ENCODE data around the gene TRAF3IP3. TPM values are rescaled to one million over a fixed set of nuclear protein-coding genes. Genes with fewer than 3 reads are reported as not detected.

The TRAF3IP3 gene
- total RNA-seq, 1 experiment from 2014 or later: not detected

- intact Hi-C loops (cut with micrococcal nuclease; ENCODE audit: unreplicated experiment): no loop called here
- TF ChIP-seq CTCF (IDR thresholded peaks at IDR 0.05; ENCODE audit: insufficient read depth in 1 of 2, low read depth in 1 of 2, low read length in 1 of 2, severe bottlenecking in 1 of 2, unreplicated experiment in 1 of 2): no peak
- H3K4me1 ChIP-seq: no peaks in the 10 kb centered on the region
- H3K4me1 Mint-ChIP-seq (ENCODE audit: low read depth, unreplicated experiment): no peaks in the 10 kb centered on the region
- no peak overlapping the region for H3K4me3 ChIP-seq (ENCODE audit: low read depth, low read length)
- no peak for DNase-seq
- H3K36me3 ChIP-seq (ENCODE audit: control insufficient read depth, insufficient read depth, low read length): no peaks in the 10 kb centered on the region
- BruUV-seq (replicated peaks): no TSS peak
- no peaks in the 10 kb centered on the region for H3K9me3 Mint-ChIP-seq (ENCODE audit: unreplicated experiment)
- no peaks in the 10 kb centered on the region for H3K36me3 Mint-ChIP-seq (ENCODE audit: insufficient read depth, unreplicated experiment)
- no peaks in the 10 kb centered on the region for H3K9me3 ChIP-seq
- ChIA-PET CTCF (no interaction called here), POLR2A (no interaction called here)
- no peaks in the 10 kb centered on the region for H3K27me3 ChIP-seq (replicated peaks; ENCODE audit: control insufficient read depth, insufficient read depth, low read length)
- no peak overlapping the region for H3K4me3 Mint-ChIP-seq (ENCODE audit: unreplicated experiment)
- no peak overlapping the region for H3K27ac Mint-ChIP-seq (ENCODE audit: unreplicated experiment)
- H3K27me3 Mint-ChIP-seq (ENCODE audit: insufficient read depth, unreplicated experiment): peaks cover 15% of the 10 kb centered on the region
Observed at GRCh38 chr1:209714338-209714737, 41.5 kb upstream of the TRAF3IP3 start.

- H3K4me3 ChIP-seq (ENCODE audit: low read depth, low read length): no peak overlapping the region
- no peaks in the 10 kb centered on the region for H3K36me3 ChIP-seq (ENCODE audit: control insufficient read depth, insufficient read depth, low read length)
- intact Hi-C loops (cut with micrococcal nuclease; ENCODE audit: unreplicated experiment): no loop called here
- no TSS peak for BruUV-seq (replicated peaks)
- ChIA-PET POLR2A (no interaction called here), CTCF (no interaction called here)
- H3K27me3 ChIP-seq (replicated peaks; ENCODE audit: control insufficient read depth, insufficient read depth, low read length): no peaks in the 10 kb centered on the region
- Mint-ChIP-seq H3K27ac (ENCODE audit: unreplicated experiment) (no peak overlapping the region), H3K9me3 (ENCODE audit: unreplicated experiment) (no peaks in the 10 kb centered on the region), H3K36me3 (ENCODE audit: insufficient read depth, unreplicated experiment) (no peaks in the 10 kb centered on the region), H3K4me1 (ENCODE audit: low read depth, unreplicated experiment) (no peaks in the 10 kb centered on the region), H3K4me3 (ENCODE audit: unreplicated experiment) (no peak overlapping the region), H3K27me3 (ENCODE audit: insufficient read depth, unreplicated experiment) (peaks cover 17% of the 10 kb centered on the region)
- TF ChIP-seq CTCF (IDR thresholded peaks at IDR 0.05; ENCODE audit: insufficient read depth in 1 of 2, low read depth in 1 of 2, low read length in 1 of 2, severe bottlenecking in 1 of 2, unreplicated experiment in 1 of 2): no peak
- H3K4me1 ChIP-seq: no peaks in the 10 kb centered on the region
- H3K9me3 ChIP-seq: no peaks in the 10 kb centered on the region
- DNase-seq: no peak
Observed at GRCh38 chr1:209715314-209715713, 40.5 kb upstream of the TRAF3IP3 start.

GRCh38 chr1:209717818-209718217 lies 38.0 kb upstream of the TRAF3IP3 start:
- ChIA-PET CTCF (no interaction called here), POLR2A (no interaction called here)
- H3K9me3 ChIP-seq: no peaks in the 10 kb centered on the region
- H3K9me3 Mint-ChIP-seq (ENCODE audit: unreplicated experiment): no peaks in the 10 kb centered on the region
- no peaks in the 10 kb centered on the region for H3K27me3 ChIP-seq (replicated peaks; ENCODE audit: control insufficient read depth, insufficient read depth, low read length)
- no peaks in the 10 kb centered on the region for H3K4me1 Mint-ChIP-seq (ENCODE audit: low read depth, unreplicated experiment)
- H3K36me3 Mint-ChIP-seq (ENCODE audit: insufficient read depth, unreplicated experiment): no peaks in the 10 kb centered on the region
- no peaks in the 10 kb centered on the region for H3K4me1 ChIP-seq
- no peak overlapping the region for H3K4me3 Mint-ChIP-seq (ENCODE audit: unreplicated experiment)
- H3K27me3 Mint-ChIP-seq (ENCODE audit: insufficient read depth, unreplicated experiment): peaks cover 18% of the 10 kb centered on the region
- no peaks in the 10 kb centered on the region for H3K36me3 ChIP-seq (ENCODE audit: control insufficient read depth, insufficient read depth, low read length)
- no peak for TF ChIP-seq CTCF (IDR thresholded peaks at IDR 0.05; ENCODE audit: insufficient read depth in 1 of 2, low read depth in 1 of 2, low read length in 1 of 2, severe bottlenecking in 1 of 2, unreplicated experiment in 1 of 2)
- no peak overlapping the region for H3K4me3 ChIP-seq (ENCODE audit: low read depth, low read length)
- intact Hi-C loops (cut with micrococcal nuclease; ENCODE audit: unreplicated experiment): no loop called here
- DNase-seq: no peak
- H3K27ac Mint-ChIP-seq (ENCODE audit: unreplicated experiment): no peak overlapping the region
- no TSS peak for BruUV-seq (replicated peaks)

All from Caco-2 (cell line).